ENCODE data around the gene KRTAP16-1.

The KRTAP16-1 gene

GRCh38 chr17:41315204-41315794 is 6.2 kb upstream of the KRTAP16-1 start, which contains the start of gene KRTAP17-1:
KRTAP17-1 (minus strand) TSS chr17:41315710; CDS start chr17:41315650, 60 bp downstream.
- H3K4me3 ChIP-seq (ENCODE audit: low read length), result no peak within 1 kb of the TSS
- DNase-seq (ENCODE audit: low read depth), result no peak
- TF ChIP-seq, protein P1, sequence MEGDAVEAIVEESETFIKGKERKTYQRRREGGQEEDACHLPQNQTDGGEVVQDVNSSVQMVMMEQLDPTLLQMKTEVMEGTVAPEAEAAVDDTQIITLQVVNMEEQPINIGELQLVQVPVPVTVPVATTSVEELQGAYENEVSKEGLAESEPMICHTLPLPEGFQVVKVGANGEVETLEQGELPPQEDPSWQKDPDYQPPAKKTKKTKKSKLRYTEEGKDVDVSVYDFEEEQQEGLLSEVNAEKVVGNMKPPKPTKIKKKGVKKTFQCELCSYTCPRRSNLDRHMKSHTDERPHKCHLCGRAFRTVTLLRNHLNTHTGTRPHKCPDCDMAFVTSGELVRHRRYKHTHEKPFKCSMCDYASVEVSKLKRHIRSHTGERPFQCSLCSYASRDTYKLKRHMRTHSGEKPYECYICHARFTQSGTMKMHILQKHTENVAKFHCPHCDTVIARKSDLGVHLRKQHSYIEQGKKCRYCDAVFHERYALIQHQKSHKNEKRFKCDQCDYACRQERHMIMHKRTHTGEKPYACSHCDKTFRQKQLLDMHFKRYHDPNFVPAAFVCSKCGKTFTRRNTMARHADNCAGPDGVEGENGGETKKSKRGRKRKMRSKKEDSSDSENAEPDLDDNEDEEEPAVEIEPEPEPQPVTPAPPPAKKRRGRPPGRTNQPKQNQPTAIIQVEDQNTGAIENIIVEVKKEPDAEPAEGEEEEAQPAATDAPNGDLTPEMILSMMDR (IDR thresholded peaks at IDR 0.05; ENCODE audit: insufficient read depth, low read depth, low read length, missing control alignments), result no peak

DNA sequence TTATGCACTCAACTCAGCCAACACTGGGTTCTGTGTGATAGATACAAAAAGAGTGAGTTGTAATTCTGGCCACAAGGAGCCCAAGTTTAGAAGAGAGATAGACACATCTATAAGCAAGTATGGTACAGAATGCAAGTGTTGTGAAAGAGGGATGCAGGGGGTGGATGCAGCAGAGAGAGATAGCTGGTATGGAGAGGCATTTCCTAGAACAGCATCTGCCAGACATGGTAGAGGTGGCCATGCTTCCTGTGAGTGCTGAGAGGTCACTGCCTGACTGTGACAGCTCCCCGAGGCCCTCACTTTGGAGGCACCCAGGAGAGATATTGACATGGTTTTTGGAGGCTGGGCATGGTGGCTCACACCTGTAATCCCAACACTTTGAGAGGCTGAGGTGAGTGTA is 2.0 kb upstream of the KRTAP16-1 start:
- TF ChIP-seq, protein P1 (IDR thresholded peaks at IDR 0.05; ENCODE audit: insufficient read depth, low read depth, low read length, missing control alignments), result no peak
- H3K4me3 ChIP-seq (ENCODE audit: low read length), result no peak overlapping the region
- no peak for DNase-seq (ENCODE audit: low read depth)

DNA sequence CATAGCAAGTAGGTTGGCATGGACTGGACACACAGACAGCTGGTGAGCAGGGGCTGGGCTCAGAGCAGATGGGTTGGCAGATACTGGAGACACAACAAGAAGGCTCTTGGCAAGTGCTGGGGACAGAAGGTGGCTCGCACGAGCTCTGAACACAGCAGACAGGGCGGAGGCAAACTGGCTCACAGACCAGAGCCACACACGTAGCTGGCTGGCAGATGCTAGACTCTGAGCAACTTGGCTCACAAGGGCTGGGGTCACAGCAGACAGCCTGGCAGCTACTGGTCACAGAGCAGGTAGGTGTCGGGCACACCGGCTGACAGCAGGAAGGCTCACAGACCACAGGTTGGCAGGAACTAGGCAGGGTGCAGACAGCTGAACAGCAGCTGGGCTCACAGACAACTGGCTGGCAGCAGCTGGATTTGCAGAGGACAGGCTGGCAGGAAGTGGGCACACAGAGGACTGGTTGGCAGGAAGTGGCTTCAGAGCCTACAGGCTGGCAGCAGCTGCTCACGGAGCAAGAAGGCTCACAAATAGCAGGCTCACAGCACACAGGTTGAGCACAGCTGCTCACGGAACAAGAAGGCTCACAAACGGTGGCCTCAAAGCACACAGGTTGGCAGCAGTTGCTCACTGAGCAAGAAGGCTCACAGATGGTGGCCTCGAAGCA is 725 bp downstream of the KRTAP16-1 start:
- TF ChIP-seq, protein P1 (IDR thresholded peaks at IDR 0.05; ENCODE audit: insufficient read depth, low read depth, low read length, missing control alignments), result no peak
- H3K4me3 ChIP-seq (ENCODE audit: low read length), result no peak overlapping the region
- no peak for DNase-seq (ENCODE audit: low read depth)

GRCh38 chr17:41307647-41308046 is 1.5 kb downstream of the KRTAP16-1 start:
- DNase-seq (ENCODE audit: low read depth), result no peak
- TF ChIP-seq, protein P1 (IDR thresholded peaks at IDR 0.05; ENCODE audit: insufficient read depth, low read depth, low read length, missing control alignments), result no peak
- no peak overlapping the region for H3K4me3 ChIP-seq (ENCODE audit: low read length)

GRCh38 chr17:41304091-41304490 is 5.0 kb downstream of the KRTAP16-1 start:
- no peak for DNase-seq (ENCODE audit: low read depth)
- TF ChIP-seq, protein P1 (IDR thresholded peaks at IDR 0.05; ENCODE audit: insufficient read depth, low read depth, low read length, missing control alignments), result no peak
- no peak overlapping the region for H3K4me3 ChIP-seq (ENCODE audit: low read length)

GRCh38 chr17:41302981-41303380 is 6.1 kb downstream of the KRTAP16-1 start:
- H3K4me3 ChIP-seq (ENCODE audit: low read length), result no peak overlapping the region
- TF ChIP-seq, protein P1 (IDR thresholded peaks at IDR 0.05; ENCODE audit: insufficient read depth, low read depth, low read length, missing control alignments), result no peak
- no peak for DNase-seq (ENCODE audit: low read depth)
